Stimulated activated CD8-positive, alpha-beta memory T cell treated with anti-CD3 and anti-CD28 coated beads, Interleukin-2, amount 100 ng/mL, for 1 hour (primary cell): ENCODE results near the gene NDUFV1.
A peak's percentile ranks its signal among the peaks of the same experiment; 100 is the strongest.
"Not testable (repeated sequence)": the region's sequence is repeated elsewhere in the genome, so short reads cannot be mapped to it uniquely, and the experiment has no call there.

Experiments
- DNase-seq, 2 donors: peaks; one replicate each; pipeline ENCODE4 v3.0.0-alpha.2; 2020; ENCODE audit warnings: low read depth in 2 of 2

The NDUFV1 gene

DNA sequence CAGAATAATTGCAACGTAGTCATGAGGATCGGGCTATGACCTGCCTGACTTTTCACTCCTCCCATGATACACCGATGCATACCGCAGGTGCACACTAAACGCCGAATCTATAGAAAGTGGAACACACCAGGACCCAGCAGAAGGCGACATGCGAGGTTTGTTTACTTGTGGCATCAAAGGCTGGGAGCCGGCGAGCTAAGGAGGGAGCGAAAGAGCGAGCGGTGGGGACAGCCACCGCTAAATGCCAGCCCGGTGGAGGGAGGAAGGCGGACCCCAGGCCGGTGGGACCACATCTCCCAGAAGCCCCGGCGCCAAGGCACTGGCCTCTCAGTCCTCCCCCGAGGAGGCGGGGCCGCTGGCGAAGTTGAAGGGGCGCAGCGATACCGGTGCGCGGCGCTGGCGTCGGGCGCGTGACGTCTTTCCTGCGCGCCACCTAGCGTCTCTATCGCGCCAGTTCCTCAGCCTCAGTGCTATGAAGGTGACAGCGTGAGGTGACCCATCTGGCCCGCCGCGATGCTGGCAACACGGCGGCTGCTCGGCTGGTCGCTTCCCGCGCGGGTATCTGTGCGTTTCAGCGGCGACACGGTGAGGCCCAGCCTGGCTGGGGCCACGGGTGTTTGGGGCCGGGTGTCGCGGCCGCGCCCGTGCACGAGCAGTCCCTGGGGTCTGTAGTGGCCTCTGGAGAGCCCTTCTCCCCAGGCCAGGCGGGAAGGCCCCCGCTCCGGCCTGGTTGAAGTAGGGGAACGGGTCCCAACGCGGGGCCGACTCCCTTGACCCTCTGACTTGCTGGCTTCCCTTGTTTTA lies at the start of gene NDUFV1:
TSS of gene NDUFV1 (plus strand) at position 445 of the 804 bp plus-strand sequence. CDS start at position 514, 69 bp downstream.
- DNase-seq = peak; percentile 90 to 94

DNA sequence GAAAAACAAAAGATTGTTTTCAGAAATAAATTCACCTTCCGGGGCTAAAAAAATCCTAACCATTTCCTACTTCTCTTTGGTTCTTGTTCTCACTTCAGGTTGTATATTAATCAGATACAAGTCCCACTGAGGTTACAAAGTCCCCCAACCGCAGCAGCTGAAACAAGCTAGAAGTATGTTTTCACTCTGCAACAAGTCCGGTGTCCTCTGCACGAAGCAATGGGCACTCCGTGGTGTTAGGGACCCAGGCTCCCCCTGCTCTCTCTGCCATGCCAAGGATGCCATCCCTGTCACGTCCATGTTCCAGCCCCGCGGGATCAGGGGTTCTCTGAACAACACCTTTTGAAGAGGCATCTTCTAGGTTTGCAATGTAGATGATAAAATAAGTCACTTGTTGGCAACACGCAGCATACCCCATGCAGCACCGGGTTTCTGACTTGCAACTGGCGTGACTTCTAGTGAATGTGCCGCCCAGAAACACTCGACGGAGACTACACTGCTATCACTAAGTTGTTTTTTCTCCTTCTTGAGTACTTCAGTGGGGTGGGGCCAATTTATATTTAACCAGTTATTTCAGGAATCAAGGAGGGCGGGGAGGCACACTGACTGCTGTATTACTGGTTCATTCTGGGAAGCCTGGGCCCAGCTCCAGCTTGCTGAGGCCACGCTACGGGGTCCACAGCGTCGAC lies 48.5 kb upstream of the NDUFV1 start:
- no peak for DNase-seq

DNA sequence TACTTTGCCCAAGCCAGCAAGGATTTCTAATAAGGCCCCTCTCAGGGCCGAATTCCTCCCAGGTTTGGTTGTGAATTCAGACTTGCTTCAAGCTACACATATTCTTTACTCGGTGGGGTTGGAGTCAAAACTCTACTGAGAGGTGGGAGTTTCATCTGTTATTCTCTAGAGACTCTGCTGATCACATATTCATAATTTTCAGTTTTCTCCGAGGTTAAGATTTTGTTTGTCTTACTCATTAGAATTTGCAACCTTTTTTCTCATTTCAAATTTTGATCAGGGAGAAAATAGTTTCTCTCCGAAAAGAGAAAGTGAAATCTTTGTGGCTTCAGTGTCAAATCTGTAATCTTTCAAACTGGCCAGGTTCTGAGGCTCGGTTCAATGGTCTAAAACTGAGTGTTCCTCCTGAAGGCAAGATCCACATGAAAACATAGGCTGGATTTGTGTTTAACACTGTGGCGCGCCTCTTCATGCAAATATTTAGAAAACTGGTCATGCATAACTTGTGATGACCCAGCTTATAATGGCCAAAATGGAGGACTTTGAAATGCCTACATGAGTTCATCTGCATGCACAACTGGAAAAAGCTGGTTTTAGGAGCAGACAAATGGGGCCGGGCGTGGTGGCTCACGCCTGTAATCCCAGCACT lies 44.6 kb upstream of the NDUFV1 start:
- DNase-seq = no peak

DNA sequence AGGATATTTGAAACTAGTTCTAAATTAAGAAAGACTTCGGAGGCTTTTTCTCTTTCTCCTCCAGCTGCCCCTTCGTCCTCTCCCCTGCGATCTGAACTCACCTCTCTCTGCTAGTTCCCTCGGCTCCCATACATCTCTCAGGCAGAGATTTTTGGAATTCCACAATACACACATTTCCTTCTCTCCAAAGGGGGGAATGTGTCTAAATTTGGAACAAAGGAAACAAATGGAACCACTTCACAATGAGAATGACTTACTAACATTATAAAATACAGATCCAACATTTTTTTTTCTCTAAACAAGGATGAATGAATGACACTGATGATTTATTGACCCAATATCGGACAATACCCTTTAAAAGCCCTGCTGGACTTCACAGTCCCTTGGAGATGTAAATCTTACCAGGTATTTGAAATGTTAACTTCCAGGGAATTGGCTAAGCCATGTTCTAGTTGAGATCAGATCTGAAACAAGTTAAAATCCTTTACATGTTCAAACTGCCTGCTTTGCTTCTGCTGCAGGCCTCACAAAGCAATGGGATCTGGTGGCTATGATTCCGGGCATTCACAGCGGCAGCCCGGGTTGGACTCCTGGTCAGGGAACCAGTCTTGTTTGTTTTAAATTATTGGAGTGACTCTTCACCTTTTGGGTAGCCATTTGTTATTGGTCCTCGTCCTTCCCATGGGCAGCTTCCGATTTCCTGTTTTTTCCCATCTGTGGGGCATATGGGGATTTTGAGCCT lies 43.6 kb upstream of the NDUFV1 start:
- DNase-seq = no peak

DNA sequence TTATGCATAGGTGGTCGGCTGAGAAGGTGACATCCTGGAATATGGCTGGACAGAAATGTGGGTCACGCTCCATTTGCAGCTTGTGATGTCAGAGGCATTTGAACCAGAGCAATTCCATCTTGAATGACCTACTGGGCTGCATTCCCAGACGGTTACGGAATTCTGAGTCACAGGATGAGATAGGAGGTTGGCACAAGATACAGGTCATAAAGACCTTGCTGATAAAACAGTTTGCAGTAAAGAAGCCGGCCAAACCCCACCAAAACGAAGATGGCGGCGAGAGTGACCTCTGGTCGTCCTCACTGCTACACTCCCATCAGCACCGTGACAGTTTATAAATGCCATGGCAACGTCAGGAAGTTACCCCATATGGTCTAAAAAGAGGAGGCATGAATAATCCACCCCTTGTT lies 43.0 kb upstream of the NDUFV1 start:
- not testable (repeated sequence) for DNase-seq

DNA sequence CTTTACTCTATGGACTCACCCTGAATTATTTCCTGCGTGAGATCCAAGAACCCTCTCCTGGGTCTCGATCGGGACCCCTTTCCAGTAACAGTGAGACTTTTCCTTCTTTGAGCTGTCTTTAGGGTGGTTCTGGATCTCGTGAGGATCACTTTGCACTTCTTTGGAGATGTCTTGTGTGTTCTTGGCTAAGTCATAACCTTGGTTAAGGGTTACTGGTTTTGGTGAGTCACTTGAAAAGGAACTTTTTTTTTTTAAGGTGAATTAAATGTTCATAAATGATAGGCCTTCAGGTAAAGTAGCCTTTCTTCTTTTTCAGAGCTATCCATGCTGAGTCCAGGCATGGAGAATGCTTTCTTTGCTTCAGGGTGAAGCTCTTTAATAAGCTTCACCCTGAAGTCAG lies 42.5 kb upstream of the NDUFV1 start:
- DNase-seq = no peak

DNA sequence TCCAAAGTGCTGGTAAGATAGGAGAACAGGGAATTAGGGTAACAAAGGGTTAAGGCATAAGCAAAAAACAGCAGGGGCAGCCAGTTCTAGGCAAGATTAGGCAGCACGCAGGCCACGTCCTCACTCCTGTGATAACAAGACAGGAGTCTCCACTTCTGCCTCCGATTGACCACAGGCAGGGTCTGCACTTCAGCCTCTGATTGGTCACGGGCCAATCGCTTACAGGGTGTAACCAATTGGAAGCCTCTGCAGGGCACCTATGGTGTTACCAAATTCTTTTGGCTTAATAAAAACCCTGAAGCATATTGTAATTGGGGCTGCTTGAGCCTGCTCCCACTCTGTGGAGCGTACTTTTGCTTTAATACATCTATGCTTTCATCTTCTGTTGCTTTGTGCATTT lies 35.3 kb upstream of the NDUFV1 start:
- DNase-seq = no peak

- DNase-seq = no peak
Observed at GRCh38 chr11:67572305-67572704, 34.4 kb upstream of the NDUFV1 start.

- DNase-seq = no peak
Observed at GRCh38 chr11:67572747-67573419, 33.9 kb upstream of the NDUFV1 start.

DNA sequence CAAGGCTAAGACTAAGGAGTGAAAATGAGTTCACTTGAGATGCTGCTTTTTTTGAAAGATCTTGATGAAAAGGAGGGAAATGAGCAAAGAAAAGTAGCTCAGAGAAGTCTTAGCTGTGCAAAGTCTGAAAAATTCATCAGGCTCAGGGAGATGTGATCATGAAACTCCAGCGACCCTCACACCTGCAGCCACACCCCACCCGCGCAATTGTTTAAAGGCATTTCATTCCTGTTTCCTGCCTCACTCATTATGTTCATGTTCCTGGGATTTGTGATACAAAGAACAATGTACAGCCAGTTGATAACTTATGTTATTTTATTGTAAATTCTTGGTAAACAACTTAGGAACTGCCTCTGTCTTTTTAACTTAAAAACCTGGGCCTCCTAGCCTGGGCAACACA lies 31.8 kb upstream of the NDUFV1 start:
- DNase-seq = no peak

- no peak for DNase-seq
Observed at GRCh38 chr11:67576735-67577475, 29.8 kb upstream of the NDUFV1 start.

DNA sequence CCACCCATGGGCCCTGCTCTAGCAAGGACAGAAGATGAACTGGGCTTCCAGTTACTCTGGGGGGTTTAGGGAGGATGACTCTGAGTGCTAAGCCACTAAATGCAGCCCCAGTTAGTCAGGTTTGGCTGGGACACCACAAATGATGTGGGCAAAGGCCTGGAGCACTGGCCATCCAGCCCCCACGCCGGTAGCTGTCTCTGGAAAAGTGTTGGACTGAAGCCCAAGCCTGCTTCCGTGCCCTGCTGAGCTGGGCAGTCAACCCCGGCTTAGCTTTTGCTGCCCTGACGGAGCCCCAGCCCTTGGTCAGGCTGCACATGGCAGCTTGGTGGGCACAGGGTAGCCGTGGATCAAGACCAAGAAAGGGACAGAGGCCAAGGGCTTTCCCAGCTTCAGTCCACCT lies 28.8 kb upstream of the NDUFV1 start:
- DNase-seq = no peak

DNA sequence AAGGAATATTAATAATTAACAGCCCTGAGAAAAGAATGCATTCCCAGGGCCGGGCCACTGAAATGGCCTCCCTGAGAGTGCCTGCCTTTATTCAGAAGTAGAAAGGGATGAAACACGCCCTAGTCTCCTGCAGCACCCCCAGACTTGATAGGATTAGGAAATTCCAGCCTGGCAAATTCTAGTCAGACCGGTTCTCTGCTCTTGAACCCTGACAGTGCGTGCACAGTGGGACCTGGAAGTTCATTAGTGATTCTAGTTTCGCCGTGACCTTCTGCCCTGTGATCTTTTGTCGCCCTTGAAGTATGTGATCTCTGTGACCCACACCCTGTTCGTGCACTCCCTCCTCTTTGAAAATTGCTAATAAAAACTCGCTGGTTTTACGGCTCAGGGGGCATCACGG lies 25.3 kb upstream of the NDUFV1 start:
- no peak for DNase-seq

DNA sequence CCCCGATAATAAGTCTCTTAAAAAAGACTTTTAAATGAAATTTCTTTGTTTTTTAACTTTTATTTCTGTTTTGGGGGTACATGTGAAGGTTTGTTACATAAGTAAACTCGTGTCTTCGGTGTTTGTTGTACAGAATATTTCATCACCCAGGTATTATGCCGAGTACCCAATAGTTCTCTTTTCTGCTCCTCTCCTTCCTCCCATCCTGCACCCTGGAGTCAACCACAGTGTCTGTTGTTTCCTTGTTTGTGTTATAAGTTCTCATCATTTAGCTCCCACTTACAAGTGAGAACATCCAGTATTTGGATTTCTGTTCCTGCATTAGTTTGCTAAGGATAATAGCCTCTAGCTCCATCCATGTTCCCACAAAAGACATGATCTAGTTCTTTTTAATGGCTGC lies 24.7 kb upstream of the NDUFV1 start:
- no peak for DNase-seq

- peak; percentile 63 to 67 for DNase-seq
Observed at GRCh38 chr11:67583247-67584204, 23.2 kb upstream of the NDUFV1 start, which contains the start of gene GSTP1. Gene GSTP1, plus strand, starts transcription at chr11:67583812. Its CDS starts 32 bp downstream, at chr11:67583844.

DNA sequence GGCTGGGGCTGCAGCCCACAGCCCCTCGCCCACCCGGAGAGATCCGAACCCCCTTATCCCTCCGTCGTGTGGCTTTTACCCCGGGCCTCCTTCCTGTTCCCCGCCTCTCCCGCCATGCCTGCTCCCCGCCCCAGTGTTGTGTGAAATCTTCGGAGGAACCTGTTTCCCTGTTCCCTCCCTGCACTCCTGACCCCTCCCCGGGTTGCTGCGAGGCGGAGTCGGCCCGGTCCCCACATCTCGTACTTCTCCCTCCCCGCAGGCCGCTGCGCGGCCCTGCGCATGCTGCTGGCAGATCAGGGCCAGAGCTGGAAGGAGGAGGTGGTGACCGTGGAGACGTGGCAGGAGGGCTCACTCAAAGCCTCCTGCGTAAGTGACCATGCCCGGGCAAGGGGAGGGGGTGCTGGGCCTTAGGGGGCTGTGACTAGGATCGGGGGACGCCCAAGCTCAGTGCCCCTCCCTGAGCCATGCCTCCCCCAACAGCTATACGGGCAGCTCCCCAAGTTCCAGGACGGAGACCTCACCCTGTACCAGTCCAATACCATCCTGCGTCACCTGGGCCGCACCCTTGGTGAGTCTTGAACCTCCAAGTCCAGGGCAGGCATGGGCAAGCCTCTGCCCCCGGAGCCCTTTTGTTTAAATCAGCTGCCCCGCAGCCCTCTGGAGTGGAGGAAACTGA lies 22.4 kb upstream of the NDUFV1 start:
- DNase-seq = no peak

DNA sequence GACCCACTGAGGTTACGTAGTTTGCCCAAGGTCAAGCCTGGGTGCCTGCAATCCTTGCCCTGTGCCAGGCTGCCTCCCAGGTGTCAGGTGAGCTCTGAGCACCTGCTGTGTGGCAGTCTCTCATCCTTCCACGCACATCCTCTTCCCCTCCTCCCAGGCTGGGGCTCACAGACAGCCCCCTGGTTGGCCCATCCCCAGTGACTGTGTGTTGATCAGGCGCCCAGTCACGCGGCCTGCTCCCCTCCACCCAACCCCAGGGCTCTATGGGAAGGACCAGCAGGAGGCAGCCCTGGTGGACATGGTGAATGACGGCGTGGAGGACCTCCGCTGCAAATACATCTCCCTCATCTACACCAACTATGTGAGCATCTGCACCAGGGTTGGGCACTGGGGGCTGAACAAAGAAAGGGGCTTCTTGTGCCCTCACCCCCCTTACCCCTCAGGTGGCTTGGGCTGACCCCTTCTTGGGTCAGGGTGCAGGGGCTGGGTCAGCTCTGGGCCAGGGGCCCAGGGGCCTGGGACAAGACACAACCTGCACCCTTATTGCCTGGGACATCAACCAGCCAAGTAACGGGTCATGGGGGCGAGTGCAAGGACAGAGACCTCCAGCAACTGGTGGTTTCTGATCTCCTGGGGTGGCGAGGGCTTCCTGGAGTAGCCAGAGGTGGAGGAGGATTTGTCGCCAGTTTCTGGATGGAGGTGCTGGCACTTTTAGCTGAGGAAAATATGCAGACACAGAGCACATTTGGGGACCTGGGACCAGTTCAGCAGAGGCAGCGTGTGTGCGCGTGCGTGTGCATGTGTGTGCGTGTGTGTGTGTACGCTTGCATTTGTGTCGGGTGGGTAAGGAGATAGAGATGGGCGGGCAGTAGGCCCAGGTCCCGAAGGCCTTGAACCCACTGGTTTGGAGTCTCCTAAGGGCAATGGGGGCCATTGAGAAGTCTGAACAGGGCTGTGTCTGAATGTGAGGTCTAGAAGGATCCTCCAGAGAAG lies 21.6 kb upstream of the NDUFV1 start:
- no peak for DNase-seq

DNA sequence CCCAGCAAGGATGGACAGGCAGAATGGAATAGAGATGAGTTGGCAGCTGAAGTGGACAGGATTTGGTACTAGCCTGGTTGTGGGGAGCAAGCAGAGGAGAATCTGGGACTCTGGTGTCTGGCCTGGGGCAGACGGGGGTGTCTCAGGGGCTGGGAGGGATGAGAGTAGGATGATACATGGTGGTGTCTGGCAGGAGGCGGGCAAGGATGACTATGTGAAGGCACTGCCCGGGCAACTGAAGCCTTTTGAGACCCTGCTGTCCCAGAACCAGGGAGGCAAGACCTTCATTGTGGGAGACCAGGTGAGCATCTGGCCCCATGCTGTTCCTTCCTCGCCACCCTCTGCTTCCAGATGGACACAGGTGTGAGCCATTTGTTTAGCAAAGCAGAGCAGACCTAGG lies 20.8 kb upstream of the NDUFV1 start:
- DNase-seq = no peak
